Heart left ventricle (tissue), 13 donors: Measurements from ENCODE around the gene UBR2.

Source experiments
- POLR2A ChIP-seq, 2 donors: fragments of 450-650 bp; IDR thresholded peaks; one replicate each; pipeline ENCODE4 v1.6.1; 2017; ENCODE audit warnings: antibody characterized with exemption in 2 of 2, mild to moderate bottlenecking in 2 of 2, moderate library complexity in 2 of 2
- TF ChIP-seq, protein P1 (sequence below), 12 donors: fragments of 200-600 bp; sonication (generic) in 4 of 12; IDR thresholded peaks; one replicate each; pipeline versions ENCODE4 v1.5.0 to v1.8.0; 2018 to 2022; ENCODE audit warnings: antibody characterized with exemption in 12 of 12, mild to moderate bottlenecking in 5 of 12
- donor health status: ischemic (EF 13 %, LVEDD 7.1; RV severe dilation, severe dysfunction).
- donor health status: DM: no; HTN: yes; CAD: no.
- donor health status: DM: no; HTN: no; CAD: no.
- donor health status: ischemic (EF 25% LVEDD 6.9; RV normal size, moderate dysfunction).
- donor health status: ischemic (EF 25% LVEDD 5.7; RV mildly dilated, moderate dysfunction).
- donor health status: ischemic (EF 35%, LVEDD 5.7; RV mildly dilated, moderate dysfunction).
- donor health status: nonischemic (EF 11% LVEDD 7.7; RV severe dilation, severe dysfunction).
- donor health status: DM: yes; HTN: yes; CAD: no.
- donor health status: PGD.
- donor health status: ischemic (EF 29% LVEDD 5.4; RV normal size, mild dysfunction).
- donor health status: nonischemic (EF 23%, LVEDD 6.1; RV moderate dilation, normal function).

DNA sequence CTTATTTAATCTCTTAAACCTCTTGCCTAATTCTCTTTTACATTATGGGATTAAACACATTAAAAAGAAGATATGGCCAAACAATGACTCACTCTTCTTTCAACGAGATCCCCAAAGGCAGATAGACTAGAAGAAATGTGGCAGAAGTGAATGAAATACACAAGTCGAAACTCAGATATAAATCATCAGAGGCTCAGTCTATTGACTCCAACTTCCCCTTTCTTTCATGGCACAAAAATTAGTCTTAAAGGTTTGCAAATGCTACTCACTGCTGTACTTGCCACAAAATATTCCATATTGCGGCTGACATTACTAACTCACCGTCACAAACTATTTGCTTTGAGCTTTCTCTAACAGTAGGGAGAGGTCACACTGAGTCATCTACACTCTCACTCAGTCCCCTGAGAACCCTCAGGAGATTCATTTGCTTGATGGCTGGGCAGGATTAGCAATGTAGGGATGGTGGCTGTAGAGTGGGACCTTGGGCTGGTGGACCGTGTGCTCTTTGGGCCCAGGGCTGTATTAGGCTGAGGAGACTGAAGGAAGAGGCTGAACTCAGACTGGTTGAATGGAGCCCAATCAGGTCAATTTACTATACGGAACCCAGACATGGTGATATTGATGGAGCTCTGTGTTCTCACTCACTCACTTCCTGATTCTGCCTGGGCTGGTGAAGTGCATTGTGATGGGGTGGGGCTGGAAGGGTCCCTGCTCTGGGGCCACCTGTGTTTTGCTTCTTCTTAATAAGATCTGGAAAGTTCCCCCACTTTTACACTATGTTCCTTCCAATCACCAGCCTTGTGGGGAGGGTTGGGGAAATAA, 42.8 kb upstream of the UBR2 start:
- TF ChIP-seq, protein P1, sequence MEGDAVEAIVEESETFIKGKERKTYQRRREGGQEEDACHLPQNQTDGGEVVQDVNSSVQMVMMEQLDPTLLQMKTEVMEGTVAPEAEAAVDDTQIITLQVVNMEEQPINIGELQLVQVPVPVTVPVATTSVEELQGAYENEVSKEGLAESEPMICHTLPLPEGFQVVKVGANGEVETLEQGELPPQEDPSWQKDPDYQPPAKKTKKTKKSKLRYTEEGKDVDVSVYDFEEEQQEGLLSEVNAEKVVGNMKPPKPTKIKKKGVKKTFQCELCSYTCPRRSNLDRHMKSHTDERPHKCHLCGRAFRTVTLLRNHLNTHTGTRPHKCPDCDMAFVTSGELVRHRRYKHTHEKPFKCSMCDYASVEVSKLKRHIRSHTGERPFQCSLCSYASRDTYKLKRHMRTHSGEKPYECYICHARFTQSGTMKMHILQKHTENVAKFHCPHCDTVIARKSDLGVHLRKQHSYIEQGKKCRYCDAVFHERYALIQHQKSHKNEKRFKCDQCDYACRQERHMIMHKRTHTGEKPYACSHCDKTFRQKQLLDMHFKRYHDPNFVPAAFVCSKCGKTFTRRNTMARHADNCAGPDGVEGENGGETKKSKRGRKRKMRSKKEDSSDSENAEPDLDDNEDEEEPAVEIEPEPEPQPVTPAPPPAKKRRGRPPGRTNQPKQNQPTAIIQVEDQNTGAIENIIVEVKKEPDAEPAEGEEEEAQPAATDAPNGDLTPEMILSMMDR (IDR thresholded peaks at IDR 0.05): no peak
- no peak for TF ChIP-seq POLR2A (IDR thresholded peaks at IDR 0.05)
